ENCODE results near the gene KCNJ4. TPM values are rescaled to one million over a fixed set of nuclear protein-coding genes. Genes with fewer than 3 reads are reported as not detected.

Gene KCNJ4
- total RNA-seq (not detected), polyA plus RNA-seq (not detected), total RNA-seq (0 to 0.09 (median 0) reads per million in 6 experiments)

DNA sequence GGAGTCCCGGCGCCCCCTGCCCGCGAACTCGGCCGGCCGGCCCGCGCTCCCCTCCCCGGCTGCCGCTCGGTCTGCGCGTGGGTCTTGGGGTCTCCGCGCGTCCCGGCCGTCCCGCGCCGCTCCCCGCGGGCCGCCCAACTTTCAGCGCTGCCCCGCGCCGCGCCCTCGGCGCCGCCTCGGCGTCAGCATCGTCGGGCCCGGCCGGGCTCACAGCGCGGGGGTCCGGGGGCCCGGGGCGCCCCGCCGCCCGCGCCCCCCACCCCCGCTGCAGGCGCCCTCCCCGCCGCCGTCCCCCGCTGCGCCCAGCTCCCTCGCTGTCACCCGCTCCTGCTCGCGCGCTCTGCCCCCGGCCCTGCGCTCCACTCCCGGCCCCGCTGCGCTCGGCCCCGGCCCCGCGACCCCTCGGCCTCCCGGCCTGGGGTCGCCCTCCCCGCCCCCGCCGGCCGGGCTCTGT, at the start of gene KCNJ4:
KCNJ4 (minus strand) TSS at position 124 of the 454 bp plus-strand sequence. CDS start 27,067 bp downstream, outside the sequence.
- H3K4me1 Mint-ChIP-seq = peaks cover 11 to 19% (median 12%) of the 10 kb centered on the region in 4 donors
- POLR2A ChIA-PET = no interaction called here
- peak within 1 kb of the TSS; percentile 79 to 90 (median 84) for H3K4me3 Mint-ChIP-seq
- DNase-seq (no peak), ATAC-seq (peak in 1 of 2 donors; percentile 32)
- H3K36me3 Mint-ChIP-seq = peaks cover 0 to 14% (median 0%) of the 10 kb centered on the region in 3 donors
- H3K27ac Mint-ChIP-seq = peak within 1 kb of the TSS in 3 of 10 donors; percentile 27 to 70 (median 34)
- H3K9me3 Mint-ChIP-seq = peaks cover 0 to 3% (median 0%) of the 10 kb centered on the region in 9 donors
- peaks cover 39 to 85% (median 55%) of the 10 kb centered on the region in 5 donors for H3K27me3 Mint-ChIP-seq

DNA sequence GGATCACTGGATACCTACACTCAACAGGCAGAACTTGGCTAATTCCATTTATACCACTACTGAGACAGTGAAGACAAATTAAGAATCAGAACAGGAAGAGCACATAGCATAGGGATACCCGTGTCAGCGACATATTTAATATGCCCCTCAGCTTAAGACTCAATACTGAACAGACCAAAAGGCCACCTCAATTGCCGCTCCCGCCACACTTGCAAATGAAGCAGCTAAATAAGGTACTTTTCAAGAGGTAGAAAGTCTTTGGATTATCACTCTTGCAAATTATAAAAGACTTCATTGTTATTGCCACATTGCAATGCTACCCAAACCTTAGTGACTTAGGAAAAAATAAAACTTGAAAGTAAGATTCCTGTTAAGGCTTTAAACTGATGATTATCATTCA, 48.0 kb upstream of the KCNJ4 start:
- Mint-ChIP-seq H3K27ac (peak overlapping the region; percentile 53 to 100 (median 92)), H3K27me3 (no peaks in the 10 kb centered on the region), H3K9me3 (peaks cover 0 to 4% (median 0%) of the 10 kb centered on the region in 9 donors), H3K4me3 (peak overlapping the region; percentile 87 to 100 (median 94)), H3K36me3 (peaks cover 20 to 75% (median 31%) of the 10 kb centered on the region in 3 donors), H3K4me1 (peaks cover 43 to 78% (median 73%) of the 10 kb centered on the region in 4 donors)
- POLR2A ChIA-PET = interaction anchor here (0.7 to 3.8 kb wide), 4 partner anchors 8 to 451 kb away, joined by 3 to 35 read pairs (median 4); no protein-coding TSS in a partner anchor
- DNase-seq (no peak), ATAC-seq (no peak)

DNA sequence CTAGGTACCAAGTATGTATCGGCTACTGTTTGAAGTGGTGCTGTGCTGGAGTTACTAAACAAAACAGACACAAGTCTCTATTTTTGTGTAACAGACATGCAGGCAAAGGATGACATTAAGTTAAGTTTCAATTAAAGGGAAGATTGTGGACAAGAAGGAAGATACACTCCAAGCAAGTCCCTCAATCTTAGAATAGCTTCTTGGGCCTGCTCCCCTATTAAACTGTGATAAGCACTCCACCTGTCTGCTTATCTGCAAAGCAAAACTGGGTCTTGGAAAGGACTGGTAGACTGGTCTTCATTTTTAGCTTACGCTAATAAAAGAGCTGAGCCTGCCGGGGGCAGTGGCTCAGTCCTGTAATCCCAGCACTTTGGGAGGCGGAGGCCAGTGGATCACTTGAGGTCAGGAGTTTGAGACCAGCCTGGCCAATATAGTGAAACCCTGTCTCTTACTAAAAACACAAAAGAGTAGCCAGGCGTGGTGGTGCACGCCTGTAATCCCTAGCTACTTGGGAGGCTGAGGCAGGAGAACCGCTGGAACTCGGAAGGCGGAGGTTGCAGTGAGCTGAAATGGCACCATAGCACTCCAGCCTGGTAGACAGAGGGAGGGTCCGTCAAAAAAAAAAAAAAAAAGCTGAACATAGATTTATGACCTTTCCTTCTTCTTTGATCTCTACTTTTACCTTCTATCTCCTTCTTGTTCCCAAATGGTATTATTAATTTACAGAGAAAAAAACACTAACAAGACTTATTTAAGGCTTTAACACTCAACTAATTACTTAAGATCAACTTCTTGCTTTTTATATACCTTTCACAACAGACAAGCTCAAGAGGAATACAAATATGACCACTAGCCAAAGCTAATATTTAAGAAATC, 47.0 kb upstream of the KCNJ4 start:
- ATAC-seq (no peak), DNase-seq (no peak)
- Mint-ChIP-seq H3K4me3 (peak overlapping the region; percentile 27 to 100 (median 94)), H3K27ac (peak overlapping the region; percentile 79 to 100 (median 87)), H3K36me3 (peaks cover 20 to 84% (median 35%) of the 10 kb centered on the region in 3 donors), H3K4me1 (peaks cover 41 to 80% (median 68%) of the 10 kb centered on the region in 4 donors), H3K9me3 (peaks cover 0 to 4% (median 0%) of the 10 kb centered on the region in 9 donors), H3K27me3 (no peaks in the 10 kb centered on the region)
- POLR2A ChIA-PET = interaction anchor here (0.6 to 3.8 kb wide), 7 partner anchors 11 to 450 kb away, joined by 3 to 35 read pairs (median 4); no protein-coding TSS in a partner anchor

DNA sequence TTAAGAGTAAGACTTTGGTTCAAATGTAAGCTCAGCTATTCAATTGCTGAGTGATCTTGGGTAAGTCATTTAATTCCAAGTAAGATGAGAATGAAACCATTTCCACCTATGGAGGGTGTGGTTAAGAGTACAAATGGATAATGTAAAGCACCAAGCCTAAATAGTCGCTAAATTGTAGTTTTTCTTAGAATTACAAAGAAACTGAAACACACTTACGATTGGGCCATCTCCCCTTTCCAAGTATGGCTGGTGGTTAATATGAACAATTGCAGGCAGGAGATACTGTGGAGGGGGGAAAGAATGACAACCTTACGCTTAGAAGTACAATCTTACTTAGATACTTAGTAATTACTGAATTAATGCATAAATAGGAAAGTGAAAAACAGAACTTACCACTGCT, 42.9 kb upstream of the KCNJ4 start:
- peaks cover 22 to 72% (median 51%) of the 10 kb centered on the region in 4 donors for H3K4me1 Mint-ChIP-seq
- DNase-seq (no peak), ATAC-seq (no peak)
- no peak overlapping the region for H3K4me3 Mint-ChIP-seq
- H3K27me3 Mint-ChIP-seq = no peaks in the 10 kb centered on the region
- POLR2A ChIA-PET = interaction anchor here (0.7 kb wide), 2 partner anchors 64 to 209 kb away, joined by 3 to 5 read pairs; no protein-coding TSS in a partner anchor
- H3K27ac Mint-ChIP-seq = peak overlapping the region in 5 of 10 donors; percentile 29 to 52 (median 31)
- no peaks in the 10 kb centered on the region for H3K9me3 Mint-ChIP-seq
- peaks cover 9 to 98% (median 48%) of the 10 kb centered on the region in 3 donors for H3K36me3 Mint-ChIP-seq

DNA sequence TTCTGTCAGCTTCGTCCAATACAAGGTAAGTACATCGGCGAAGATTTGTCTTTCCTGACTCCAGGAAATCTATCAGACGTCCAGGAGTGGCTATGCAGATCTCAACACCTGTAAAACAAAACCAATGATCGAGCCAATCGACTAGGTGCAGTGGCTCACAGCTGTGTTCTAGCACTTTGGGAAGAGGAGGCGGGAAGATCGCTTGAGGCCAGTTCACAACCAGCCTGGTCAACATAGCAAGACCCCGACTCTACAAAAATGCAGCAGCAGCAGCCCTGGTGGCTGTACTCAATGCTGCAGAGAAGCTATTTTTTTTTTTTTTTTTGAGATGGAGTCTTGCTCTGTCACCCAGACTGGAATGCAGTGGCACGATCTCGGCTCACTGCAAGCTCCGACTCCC, 39.9 kb upstream of the KCNJ4 start:
- ATAC-seq (no peak), DNase-seq (no peak)
- peak overlapping the region in 1 of 10 donors; percentile 10 for H3K4me3 Mint-ChIP-seq
- H3K9me3 Mint-ChIP-seq = no peaks in the 10 kb centered on the region
- peaks cover 9 to 58% (median 39%) of the 10 kb centered on the region in 4 donors for H3K4me1 Mint-ChIP-seq
- POLR2A ChIA-PET = interaction anchor here (0.6 to 1.0 kb wide), 2 partner anchors 8 to 83 kb away, joined by 3 to 5 read pairs; no protein-coding TSS in a partner anchor
- peak overlapping the region in 8 of 10 donors; percentile 32 to 81 (median 48) for H3K27ac Mint-ChIP-seq
- peaks cover 5 to 96% (median 46%) of the 10 kb centered on the region in 3 donors for H3K36me3 Mint-ChIP-seq
- no peaks in the 10 kb centered on the region for H3K27me3 Mint-ChIP-seq

DNA sequence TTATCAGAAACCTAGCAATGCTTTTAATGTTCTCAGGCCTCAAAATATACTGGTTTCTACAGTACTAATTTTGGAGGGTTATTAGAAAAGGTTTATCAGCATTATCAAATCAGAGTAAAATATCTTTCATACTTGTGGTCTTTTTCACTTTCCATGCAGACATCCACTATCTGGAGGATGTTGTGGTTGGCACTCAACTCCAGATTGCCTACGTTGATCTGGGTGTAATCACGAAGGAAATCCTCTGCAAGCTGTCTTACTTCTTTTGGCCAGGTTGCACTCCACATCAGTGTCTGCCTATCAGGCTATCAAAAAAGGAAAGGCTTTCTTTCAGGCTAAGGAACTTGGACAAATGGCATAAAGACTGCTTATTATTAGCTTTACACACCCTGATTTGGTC, 39.5 kb upstream of the KCNJ4 start:
- Mint-ChIP-seq H3K9me3 (no peaks in the 10 kb centered on the region), H3K36me3 (peaks cover 8 to 96% (median 46%) of the 10 kb centered on the region in 3 donors), H3K4me1 (peaks cover 11 to 58% (median 41%) of the 10 kb centered on the region in 4 donors), H3K27ac (peak overlapping the region in 8 of 10 donors; percentile 31 to 60 (median 46)), H3K27me3 (no peaks in the 10 kb centered on the region), H3K4me3 (peak overlapping the region in 1 of 10 donors; percentile 10)
- ATAC-seq = no peak
- POLR2A ChIA-PET = interaction anchor here (0.6 to 1.0 kb wide), 2 partner anchors 9 to 83 kb away, joined by 3 to 5 read pairs; no protein-coding TSS in a partner anchor
- no peak for DNase-seq

DNA sequence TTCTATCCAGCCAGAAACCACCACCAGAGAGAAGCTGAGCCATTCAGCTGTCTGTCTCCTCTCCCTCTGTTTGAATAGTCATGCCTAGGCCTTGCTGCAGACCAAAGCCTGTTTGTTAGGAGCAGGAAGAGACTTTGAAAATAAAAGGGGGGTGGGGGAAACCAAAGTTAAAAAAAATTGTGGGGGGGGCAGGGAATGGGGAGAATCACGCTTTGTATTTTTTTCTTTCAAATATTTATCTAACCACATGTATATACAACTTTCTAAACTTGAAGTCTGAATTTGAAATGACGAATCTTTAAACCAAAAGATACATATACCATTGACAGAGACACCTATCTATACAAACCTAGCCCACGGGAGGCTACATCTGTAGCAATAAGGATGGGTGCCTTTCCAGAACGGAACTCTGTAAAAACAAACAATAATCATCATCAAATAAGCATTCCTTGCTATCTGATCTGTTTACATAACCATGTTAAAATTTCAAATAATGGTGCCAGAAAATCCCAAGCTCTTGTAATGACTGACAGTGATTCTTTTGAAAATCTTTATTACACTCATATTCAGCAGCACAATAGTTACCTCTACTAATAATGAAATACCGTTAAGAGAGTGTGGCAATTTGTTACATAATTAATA, 36.8 kb upstream of the KCNJ4 start:
- no peaks in the 10 kb centered on the region for H3K9me3 Mint-ChIP-seq
- H3K27ac Mint-ChIP-seq = peak overlapping the region in 5 of 10 donors; percentile 26 to 73 (median 40)
- POLR2A ChIA-PET = interaction anchor here (1.1 to 5.9 kb wide), 3 partner anchors 10 to 15 kb away, joined by 3 to 35 read pairs (median 13); no protein-coding TSS in a partner anchor

DNA sequence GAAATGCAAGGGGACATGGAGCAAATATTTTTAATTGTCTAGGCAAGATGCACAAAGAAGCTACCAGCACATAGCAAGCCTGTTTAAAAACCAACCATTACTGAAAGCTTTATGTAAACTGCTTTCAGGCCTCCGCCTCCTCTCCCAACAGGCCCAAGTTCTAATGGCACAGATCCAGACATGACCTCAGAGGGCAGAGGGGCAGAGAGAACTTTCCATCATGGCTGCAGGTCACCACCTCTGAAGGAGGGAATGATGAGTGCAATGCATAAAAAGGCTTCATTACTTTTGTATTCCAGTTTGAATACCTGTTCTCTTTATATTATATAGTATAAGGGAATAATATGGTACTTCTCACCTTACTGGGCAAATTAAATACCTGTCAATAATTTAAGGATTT, 35.9 kb upstream of the KCNJ4 start:
- no peaks in the 10 kb centered on the region for H3K9me3 Mint-ChIP-seq
- POLR2A ChIA-PET = interaction anchor here (1.1 to 5.9 kb wide), 3 partner anchors 8 to 11 kb away, joined by 3 to 35 read pairs (median 13); no protein-coding TSS in a partner anchor
- peak overlapping the region in 8 of 10 donors; percentile 45 to 82 (median 64) for H3K27ac Mint-ChIP-seq
- H3K27me3 Mint-ChIP-seq = no peaks in the 10 kb centered on the region
- ATAC-seq = peak in 1 of 2 donors; percentile 16
- H3K4me1 Mint-ChIP-seq = peaks cover 18 to 60% (median 44%) of the 10 kb centered on the region in 4 donors
- H3K4me3 Mint-ChIP-seq = no peak overlapping the region
- DNase-seq = no peak
- peaks cover 12 to 94% (median 40%) of the 10 kb centered on the region in 3 donors for H3K36me3 Mint-ChIP-seq

More for the DNA sequence above, 36.8 kb upstream of the KCNJ4 start:
- no peak for ATAC-seq
- Mint-ChIP-seq H3K4me1 (peaks cover 16 to 55% (median 40%) of the 10 kb centered on the region in 4 donors), H3K36me3 (peaks cover 12 to 93% (median 37%) of the 10 kb centered on the region in 3 donors), H3K4me3 (no peak overlapping the region), H3K27me3 (no peaks in the 10 kb centered on the region)
- no peak for DNase-seq

DNA sequence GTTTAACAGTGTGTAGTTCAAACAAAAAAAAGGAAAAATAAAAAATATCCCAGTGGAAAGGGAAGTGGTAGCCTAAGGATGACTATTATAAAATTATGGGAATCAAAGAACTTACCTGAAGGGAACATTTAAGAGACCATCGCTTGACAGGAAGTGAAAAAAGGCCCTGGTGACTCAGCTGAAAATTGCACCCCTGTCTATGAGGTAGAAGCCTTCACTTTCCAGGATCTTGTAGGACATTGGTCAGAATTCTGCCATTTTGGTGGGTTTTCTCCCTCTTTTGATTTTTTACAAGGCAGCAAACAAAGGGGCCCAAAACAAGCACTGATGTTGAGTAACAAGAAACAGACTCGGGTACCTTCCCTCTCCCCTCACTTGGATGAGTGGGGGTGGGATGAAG, 35.5 kb upstream of the KCNJ4 start:
- POLR2A ChIA-PET = interaction anchor here (1.1 to 5.9 kb wide), 5 partner anchors 8 to 16 kb away, joined by 3 to 35 read pairs (median 5); partner anchors contain the start of gene DDX17
- no peaks in the 10 kb centered on the region for H3K9me3 Mint-ChIP-seq
- no peak for DNase-seq
- H3K27me3 Mint-ChIP-seq = no peaks in the 10 kb centered on the region
- H3K36me3 Mint-ChIP-seq = peaks cover 12 to 94% (median 37%) of the 10 kb centered on the region in 3 donors
- peak in 1 of 2 donors; percentile 41 for ATAC-seq
- H3K4me1 Mint-ChIP-seq = peaks cover 18 to 61% (median 47%) of the 10 kb centered on the region in 4 donors
- no peak overlapping the region for H3K4me3 Mint-ChIP-seq
- H3K27ac Mint-ChIP-seq = peak overlapping the region in 9 of 10 donors; percentile 25 to 82 (median 63)

DNA sequence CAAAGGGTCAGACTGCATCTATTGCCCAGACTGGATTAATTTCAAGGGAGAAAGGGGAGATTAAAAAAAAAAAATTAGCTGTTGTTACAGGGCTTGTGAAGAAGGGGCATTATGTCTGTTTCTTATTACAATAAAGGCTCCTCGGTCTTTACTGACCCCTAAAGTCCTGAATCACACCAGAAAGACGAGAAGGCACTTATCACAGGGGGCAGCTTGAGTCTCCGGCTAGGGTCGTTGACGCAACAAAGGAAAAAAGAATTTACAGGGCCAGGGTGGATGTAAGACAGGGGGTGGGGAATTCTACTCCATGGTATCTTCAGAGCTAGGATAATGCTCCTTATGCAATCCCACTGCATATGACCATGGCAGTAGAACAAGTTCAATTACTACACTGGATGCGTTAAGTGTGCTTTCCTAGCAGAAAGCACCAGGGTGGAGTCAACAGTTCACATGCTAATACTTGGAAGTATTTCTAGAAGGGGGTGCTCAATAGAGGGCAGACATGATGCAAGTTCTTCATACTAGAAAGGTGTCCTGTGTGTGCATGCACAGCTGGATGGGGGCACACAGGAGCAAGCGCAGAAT, 34.7 kb upstream of the KCNJ4 start:
- POLR2A ChIA-PET = interaction anchor here (1.1 to 5.9 kb wide), 5 partner anchors 9 to 17 kb away, joined by 3 to 35 read pairs (median 5); partner anchors contain the start of gene DDX17
- no peak for DNase-seq
- H3K27me3 Mint-ChIP-seq = no peaks in the 10 kb centered on the region

DNA sequence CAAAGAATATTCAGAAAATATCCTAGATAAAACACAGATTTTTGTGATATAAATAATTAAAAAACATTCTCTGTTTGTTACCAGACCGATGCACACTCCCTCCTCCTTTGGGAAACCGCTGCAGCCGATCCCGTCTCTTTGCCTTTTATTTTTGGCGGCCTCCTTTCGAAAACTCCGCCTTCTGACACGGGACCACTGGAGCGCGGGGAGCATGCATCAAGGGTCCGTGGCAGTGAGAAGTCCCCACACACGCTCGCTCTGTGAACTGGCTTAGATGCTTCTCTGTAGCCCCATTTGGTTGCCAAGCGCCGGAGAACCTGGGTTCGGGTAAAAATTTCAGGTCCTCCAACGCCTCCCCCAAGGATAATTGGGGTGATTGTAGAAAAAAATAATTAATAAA, 34.1 kb upstream of the KCNJ4 start:
- Mint-ChIP-seq H3K27me3 (no peaks in the 10 kb centered on the region), H3K9me3 (no peaks in the 10 kb centered on the region), H3K36me3 (peaks cover 12 to 94% (median 34%) of the 10 kb centered on the region in 3 donors), H3K4me3 (no peak overlapping the region), H3K27ac (peak overlapping the region in 2 of 10 donors; percentile 8 to 66), H3K4me1 (peaks cover 20 to 59% (median 52%) of the 10 kb centered on the region in 4 donors)
- DNase-seq (no peak), ATAC-seq (no peak)
- POLR2A ChIA-PET = interaction anchor here (1.0 to 5.9 kb wide), 3 partner anchors 13 to 17 kb away, joined by 4 to 35 read pairs (median 5); partner anchors contain the start of gene DDX17

More for the DNA sequence above, 34.7 kb upstream of the KCNJ4 start:
- Mint-ChIP-seq H3K4me3 (peak overlapping the region in 1 of 10 donors; percentile 52), H3K27ac (peak overlapping the region in 7 of 10 donors; percentile 6 to 68 (median 66)), H3K4me1 (peaks cover 18 to 60% (median 52%) of the 10 kb centered on the region in 4 donors), H3K9me3 (no peaks in the 10 kb centered on the region), H3K36me3 (peaks cover 12 to 94% (median 34%) of the 10 kb centered on the region in 3 donors)
- ATAC-seq = peak; percentile 23 to 34

Data from naive thymus-derived CD8-positive, alpha-beta T cell (primary cell).